GM12875 (cell line): ENCODE measurements around the gene TBX5.

Experiments
- H3K4me3 ChIP-seq: one replicate; pipeline ENCODE4 v1.5.1; 2011; ENCODE audit warnings: low read depth, low read length, control low read depth
- CTCF ChIP-seq: IDR thresholded peaks from 2 replicates; pipeline ENCODE4 v1.5.1; 2011; ENCODE audit warnings: low read depth, mild to moderate bottlenecking, control low read depth, inconsistent platforms, low read length, moderate library complexity, borderline replicate concordance; ENCODE audit not compliant: insufficient read depth

TBX5 gene

GRCh38 chr12:114430306-114430705 is 24.4 kb upstream of the TBX5 start:
- H3K4me3 ChIP-seq: no peak overlapping the region
- no peak for TF ChIP-seq CTCF

GRCh38 chr12:114425031-114425626 is 19.2 kb upstream of the TBX5 start:
- no peak for TF ChIP-seq CTCF
- no peak overlapping the region for H3K4me3 ChIP-seq

GRCh38 chr12:114420944-114421335 is 15.0 kb upstream of the TBX5 start:
- no peak for TF ChIP-seq CTCF
- H3K4me3 ChIP-seq: no peak overlapping the region

- no peak for TF ChIP-seq CTCF
- H3K4me3 ChIP-seq: no peak overlapping the region
Measured at GRCh38 chr12:114420182-114420943, 14.4 kb upstream of the TBX5 start.

GRCh38 chr12:114416028-114416427 is 10.1 kb upstream of the TBX5 start:
- TF ChIP-seq CTCF: no peak
- no peak overlapping the region for H3K4me3 ChIP-seq

- H3K4me3 ChIP-seq: no peak overlapping the region
- TF ChIP-seq CTCF: no peak
Measured at GRCh38 chr12:114415525-114415868, 9.6 kb upstream of the TBX5 start.
